KMS-11 (cell line): ENCODE measurements around the gene SBK2.
"Not testable (repeated sequence)": the region's sequence is repeated elsewhere in the genome, so short reads cannot be mapped to it uniquely, and the experiment has no call there.

ENCODE experiments used
- H2AFZ ChIP-seq: fragments of 200-600 bp; sonication (generic); 2 replicates; pipeline ENCODE4 v1.6.1; 2016; ENCODE audit warnings: antibody characterized with exemption, mixed run types, low read depth
- H3K27ac ChIP-seq: fragments of 200-600 bp; sonication (generic); 2 replicates; pipeline ENCODE4 v1.6.1; 2016; ENCODE audit warnings: mild to moderate bottlenecking, mixed run types
- H3K27me3 ChIP-seq: fragments of 200-600 bp; sonication (generic); 2 replicates; pipeline ENCODE4 v1.6.1; 2017; ENCODE audit warnings: mild to moderate bottlenecking, low read depth, mixed run types, moderate library complexity; ENCODE audit not compliant: insufficient read depth
- H3K36me3 ChIP-seq: fragments of 200-600 bp; sonication (generic); 2 replicates; pipeline ENCODE4 v1.6.1; 2017; ENCODE audit warnings: mild to moderate bottlenecking, mixed run types; ENCODE audit not compliant: insufficient read depth
- H3K4me1 ChIP-seq: fragments of 200-600 bp; sonication (generic); 2 replicates; pipeline ENCODE4 v1.6.1; 2016; ENCODE audit warnings: mild to moderate bottlenecking, low read depth, mixed run types; ENCODE audit not compliant: poor library complexity, severe bottlenecking
- H3K4me2 ChIP-seq: fragments of 200-600 bp; sonication (generic); 2 replicates; pipeline ENCODE4 v1.7.0; 2016; ENCODE audit warnings: mild to moderate bottlenecking, mixed run types
- H3K4me3 ChIP-seq: fragments of 200-600 bp; sonication (generic); IDR thresholded peaks from 2 replicates; pipeline ENCODE4 v1.6.1; 2017; ENCODE audit warnings: low read depth, low read length, mixed read lengths; ENCODE audit not compliant: insufficient read depth
- H3K79me2 ChIP-seq: fragments of 200-600 bp; sonication (generic); 2 replicates; pipeline ENCODE4 v1.6.1; 2016; ENCODE audit warnings: low read depth, mixed run types; ENCODE audit not compliant: insufficient read depth
- H3K9ac ChIP-seq: fragments of 200-600 bp; sonication (generic); 2 replicates; pipeline ENCODE4 v1.6.1; 2016; ENCODE audit warnings: mild to moderate bottlenecking, mixed run types
- H4K20me1 ChIP-seq: fragments of 200-600 bp; sonication (generic); 2 replicates; pipeline ENCODE4 v1.6.1; 2016; ENCODE audit warnings: mild to moderate bottlenecking, mixed run types; ENCODE audit not compliant: insufficient read depth
- TF ChIP-seq, protein P1 (sequence below): fragments of 200-600 bp; sonication (generic); conservative IDR thresholded peaks from 2 replicates; pipeline ENCODE4 v1.6.1; 2017; ENCODE audit warnings: low read depth, mild to moderate bottlenecking, antibody characterized with exemption, low read length, moderate library complexity, mixed read lengths

Gene SBK2

DNA sequence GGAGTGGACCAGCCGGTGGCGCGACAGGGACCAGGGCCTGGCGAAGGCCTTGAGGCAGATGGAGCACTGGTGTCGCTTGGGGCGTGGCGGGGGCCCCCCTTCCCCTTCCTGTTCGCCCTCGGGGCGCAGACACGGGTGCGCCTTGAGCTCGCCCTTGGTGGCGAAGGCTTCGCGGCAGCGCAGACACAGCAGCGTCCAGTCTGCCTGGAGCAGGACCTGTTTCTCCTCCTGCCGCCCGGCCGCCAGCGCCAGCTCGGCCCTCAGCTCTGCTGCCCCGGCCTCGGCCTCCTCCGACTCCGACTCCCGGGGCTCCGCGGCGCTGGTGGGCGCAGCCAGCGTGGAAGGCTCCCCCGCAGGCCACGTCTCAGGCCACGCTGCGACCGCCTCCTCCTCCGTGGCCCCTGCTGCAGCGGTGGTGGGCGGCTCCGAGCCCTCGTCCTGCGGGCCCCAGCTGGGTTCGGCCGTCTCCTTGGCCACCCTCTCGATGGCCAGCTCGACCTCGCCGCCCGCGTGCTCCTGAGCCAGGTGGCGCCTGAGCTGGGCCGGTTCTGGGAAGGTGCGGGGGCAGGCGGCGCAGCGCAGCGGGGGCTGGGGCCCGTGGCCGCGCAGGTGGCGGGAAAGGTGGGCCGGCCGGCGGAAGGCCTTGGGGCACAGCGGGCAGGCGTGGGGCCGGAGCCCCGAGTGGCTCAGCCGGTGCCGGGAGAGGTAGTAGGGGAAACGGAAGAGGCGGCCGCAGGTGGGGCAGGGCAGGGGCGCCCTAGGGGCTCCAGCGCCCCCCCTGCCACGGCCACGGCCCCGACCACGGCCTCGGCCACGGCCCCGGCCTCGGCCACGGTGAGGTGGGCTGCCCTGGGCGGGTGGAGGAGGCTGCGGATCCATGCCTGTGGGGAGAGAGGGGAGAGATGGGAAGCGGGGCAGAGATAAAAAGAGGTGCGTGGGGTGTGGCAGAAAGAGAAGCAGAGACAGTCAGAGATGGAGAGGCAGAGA lies 42.1 kb upstream of the SBK2 start:
- Histone ChIP-seq H3K79me2 (no peaks in the 10 kb centered on the region), H3K27me3 (peaks cover 4% of the 10 kb centered on the region; the same call in 1 of the 2 replicates), H3K4me3 (no peak overlapping the region), H3K27ac (no peak overlapping the region), H3K9ac (no peak overlapping the region), H3K4me1 (no peaks in the 10 kb centered on the region), H3K4me2 (peak overlapping the region; percentile 54; the same call in 1 of the 2 replicates), H4K20me1 (no peaks in the 10 kb centered on the region), H3K36me3 (no peaks in the 10 kb centered on the region), H2AFZ (no peak overlapping the region)
- TF ChIP-seq, protein P1, sequence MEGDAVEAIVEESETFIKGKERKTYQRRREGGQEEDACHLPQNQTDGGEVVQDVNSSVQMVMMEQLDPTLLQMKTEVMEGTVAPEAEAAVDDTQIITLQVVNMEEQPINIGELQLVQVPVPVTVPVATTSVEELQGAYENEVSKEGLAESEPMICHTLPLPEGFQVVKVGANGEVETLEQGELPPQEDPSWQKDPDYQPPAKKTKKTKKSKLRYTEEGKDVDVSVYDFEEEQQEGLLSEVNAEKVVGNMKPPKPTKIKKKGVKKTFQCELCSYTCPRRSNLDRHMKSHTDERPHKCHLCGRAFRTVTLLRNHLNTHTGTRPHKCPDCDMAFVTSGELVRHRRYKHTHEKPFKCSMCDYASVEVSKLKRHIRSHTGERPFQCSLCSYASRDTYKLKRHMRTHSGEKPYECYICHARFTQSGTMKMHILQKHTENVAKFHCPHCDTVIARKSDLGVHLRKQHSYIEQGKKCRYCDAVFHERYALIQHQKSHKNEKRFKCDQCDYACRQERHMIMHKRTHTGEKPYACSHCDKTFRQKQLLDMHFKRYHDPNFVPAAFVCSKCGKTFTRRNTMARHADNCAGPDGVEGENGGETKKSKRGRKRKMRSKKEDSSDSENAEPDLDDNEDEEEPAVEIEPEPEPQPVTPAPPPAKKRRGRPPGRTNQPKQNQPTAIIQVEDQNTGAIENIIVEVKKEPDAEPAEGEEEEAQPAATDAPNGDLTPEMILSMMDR = no peak

DNA sequence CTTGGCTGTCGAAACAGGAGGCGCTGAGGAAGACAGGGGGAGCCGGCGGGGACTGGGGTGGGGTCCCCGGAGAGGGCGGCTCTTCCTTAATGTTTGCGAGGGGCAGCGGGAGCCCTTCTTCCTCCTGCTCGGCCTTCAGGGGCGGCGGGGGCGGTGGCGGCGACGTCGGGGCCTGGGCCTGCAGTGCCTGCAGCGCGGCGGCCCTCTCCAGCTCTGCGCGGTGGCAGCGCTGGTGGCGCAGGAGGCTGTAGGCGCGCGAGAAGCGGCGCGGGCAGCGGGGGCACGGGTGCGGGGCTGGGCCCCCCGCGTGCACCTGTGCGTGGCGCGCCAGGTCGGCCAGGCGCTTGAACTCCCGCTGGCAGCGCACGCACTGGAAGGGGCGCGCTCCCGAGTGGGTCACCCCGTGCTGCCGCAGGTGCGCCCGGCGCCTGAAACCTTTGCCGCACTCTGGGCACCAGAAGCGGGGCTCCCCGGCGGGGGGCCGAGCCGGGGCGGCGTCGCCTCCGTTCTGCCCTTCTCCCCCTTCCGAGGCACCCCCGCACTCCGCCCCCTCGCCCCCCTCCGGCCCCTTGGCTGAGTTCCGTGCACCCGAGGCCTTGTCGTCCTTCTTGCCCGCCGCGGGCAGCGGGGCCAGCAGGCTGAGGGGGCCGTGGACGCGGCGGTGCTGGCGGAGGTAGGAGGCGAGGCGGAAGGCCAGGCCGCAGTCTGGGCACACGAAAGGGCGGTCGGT lies 41.3 kb upstream of the SBK2 start:
- Histone ChIP-seq H3K79me2 (no peaks in the 10 kb centered on the region), H2AFZ (no peak overlapping the region), H3K4me3 (no peak overlapping the region), H3K4me1 (no peaks in the 10 kb centered on the region), H3K4me2 (no peak overlapping the region), H3K36me3 (no peaks in the 10 kb centered on the region), H3K27me3 (peaks cover 4% of the 10 kb centered on the region; the same call in 1 of the 2 replicates), H3K27ac (no peak overlapping the region), H4K20me1 (no peaks in the 10 kb centered on the region), H3K9ac (no peak overlapping the region)
- TF ChIP-seq, protein P1 = no peak

DNA sequence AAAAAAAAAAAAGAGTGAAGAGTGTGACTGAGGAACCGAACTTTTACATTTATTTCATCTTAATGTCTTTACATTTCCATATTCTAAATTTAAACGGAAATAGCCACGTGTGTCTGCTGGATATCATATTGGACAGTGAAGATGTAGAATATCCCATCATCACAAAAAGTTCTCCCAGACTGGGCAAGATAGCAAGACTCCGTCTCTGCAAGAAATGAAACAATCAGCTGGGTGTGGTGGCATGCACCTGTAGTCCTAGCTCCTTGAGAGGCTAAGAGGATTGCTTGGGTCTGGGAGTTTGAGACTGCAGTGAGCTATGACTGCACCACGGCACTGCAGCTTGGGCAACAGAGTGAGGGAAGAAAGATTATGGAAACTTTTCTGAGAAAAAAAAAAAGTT lies 39.8 kb upstream of the SBK2 start:
- no peaks in the 10 kb centered on the region for H3K36me3 ChIP-seq

DNA sequence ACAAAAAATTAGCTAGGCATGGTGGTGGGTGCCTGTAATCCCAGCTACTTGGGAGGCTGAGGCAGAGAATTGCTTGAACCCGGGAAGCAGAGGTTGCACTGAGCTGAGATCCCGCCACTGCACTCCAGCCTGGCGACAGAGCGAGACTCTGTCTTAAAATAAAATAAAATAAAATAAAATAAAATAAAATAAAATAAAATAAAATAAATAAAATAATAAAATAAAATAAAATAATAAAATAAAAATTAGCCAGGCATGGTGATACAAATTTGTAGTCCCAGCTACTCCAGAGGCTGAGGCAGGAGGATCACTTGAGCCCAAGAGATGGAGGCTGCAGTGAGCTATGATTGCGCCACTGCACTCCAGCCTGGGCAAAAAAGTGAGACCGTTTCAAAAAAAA lies 37.0 kb upstream of the SBK2 start:
- H3K79me2 ChIP-seq, H3K27me3 ChIP-seq, H3K9ac ChIP-seq, H2AFZ ChIP-seq, H3K36me3 ChIP-seq, H3K4me3 ChIP-seq, H3K27ac ChIP-seq, H3K4me1 ChIP-seq, H3K4me2 ChIP-seq, H4K20me1 ChIP-seq: not testable (repeated sequence)

More for the DNA sequence above, 39.8 kb upstream of the SBK2 start:
- Histone ChIP-seq H3K4me2 (no peak overlapping the region), H3K4me1 (no peaks in the 10 kb centered on the region), H3K9ac (no peak overlapping the region), H2AFZ (no peak overlapping the region), H3K27me3 (no peaks in the 10 kb centered on the region), H3K27ac (no peak overlapping the region), H3K4me3 (no peak overlapping the region), H4K20me1 (no peaks in the 10 kb centered on the region), H3K79me2 (no peaks in the 10 kb centered on the region)
- TF ChIP-seq, protein P1 = no peak

DNA sequence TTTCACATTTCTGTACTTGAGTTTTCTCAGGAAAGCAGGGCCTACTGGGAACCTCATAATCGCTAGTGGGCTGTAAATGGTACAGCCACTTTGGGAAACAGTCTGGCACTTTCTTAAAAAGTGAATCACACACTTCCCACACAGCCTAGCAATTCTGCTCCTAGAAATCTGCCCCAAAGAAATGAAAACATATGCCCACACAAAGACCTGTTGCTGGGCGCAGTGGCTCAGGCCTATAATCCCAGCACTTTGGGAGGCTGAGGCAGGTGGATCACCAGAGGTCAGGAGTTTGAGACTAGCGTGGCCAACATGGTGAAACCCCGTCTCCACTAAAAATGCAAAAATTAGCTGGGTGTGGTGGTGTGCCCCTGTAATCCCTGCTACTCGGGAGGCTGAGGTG lies 32.5 kb upstream of the SBK2 start:
- not testable (repeated sequence) for H2AFZ ChIP-seq, H3K4me3 ChIP-seq, H3K4me2 ChIP-seq, H3K4me1 ChIP-seq, H3K36me3 ChIP-seq, H3K27ac ChIP-seq, H3K79me2 ChIP-seq, H3K9ac ChIP-seq, H4K20me1 ChIP-seq
- H3K27me3 ChIP-seq = peaks cover 31% of the 10 kb centered on the region
